MG63 (cell line): ENCODE results near the gene P2RX5. TPM values are rescaled to one million over a fixed set of nuclear protein-coding genes. Genes with fewer than 3 reads are reported as not detected.

Experiments
- total RNA-seq: library from RNA; depleted of rRNA; stranded (reverse); fragments of >200 nt; shearing (Covaris generic); gene quantifications from 2 replicates; pipeline ENCODE4 v1.2.3, GENCODE V29; 2014; ENCODE audit warnings: low replicate concordance; rRNA removed

P2RX5 gene
- total RNA-seq, 1 experiment from 2014 or later = 12.3 TPM

Other genes with a start within 250 kb of the P2RX5 start
- not detected in 2 replicates for gene SPATA22, start 224.3 kb downstream of the P2RX5 start, total RNA-seq
- 0.30 TPM in 1 of 2 replicates, not detected in the other for gene ASPA, start 220.2 kb downstream of the P2RX5 start, total RNA-seq
- gene TRPV3, start 138.3 kb downstream of the P2RX5 start, total RNA-seq = 0.07 TPM in 1 of 2 replicates, not detected in the other
- 0.10 TPM in 1 of 2 replicates, not detected in the other for gene TRPV1, start 86.7 kb downstream of the P2RX5 start, total RNA-seq
- 2.9 and 3.8 TPM in 2 replicates for gene SHPK, start 59.9 kb downstream of the P2RX5 start, total RNA-seq
- gene CTNS, start 59.4 kb downstream of the P2RX5 start, total RNA-seq = 1.1 and 2.2 TPM in 2 replicates
- gene TAX1BP3, start 27.6 kb downstream of the P2RX5 start, total RNA-seq = 63.4 and 127 TPM in 2 replicates
- 2.4 and 23.4 TPM in 2 replicates for gene EMC6, start 27.3 kb downstream of the P2RX5 start, total RNA-seq
- 6.9 and 13.0 TPM in 2 replicates for gene HASPIN, start 27.7 kb upstream of the P2RX5 start, total RNA-seq
- gene ITGAE, start 105.0 kb upstream of the P2RX5 start, total RNA-seq = 8.4 and 16.9 TPM in 2 replicates
- gene NCBP3, start 150.1 kb upstream of the P2RX5 start, total RNA-seq = 6.6 and 10.2 TPM in 2 replicates
- 3.1 and 3.9 TPM in 2 replicates for gene CAMKK1, start 196.9 kb upstream of the P2RX5 start, total RNA-seq
- not detected in 2 replicates for gene P2RX1, start 220.3 kb upstream of the P2RX5 start, total RNA-seq